Natural killer cell (primary cell): ENCODE data around the gene CBLN4. TPM values are rescaled to one million over a fixed set of nuclear protein-coding genes. Genes with fewer than 3 reads are reported as not detected.

Experiments
- ATAC-seq, 3 donors: fragments of 150-1000 bp in 2 of 3; fragments of 200-7000 bp in 1 of 3; cut with Tn5 transposase; 1 replicate in 1 of 3; 2 replicates in 2 of 3; pipeline ENCODE4 v1.10.0; 2021; ENCODE audit warnings: mild to moderate bottlenecking in 2 of 3, moderate library complexity in 2 of 3
- DNase-seq, 2 donors: peaks; one replicate each; pipeline versions ENCODE4 v3.0.0 to v3.0.0-alpha.2; 2013 to 2021; ENCODE audit warnings: mixed read lengths in 1 of 2
- H3K27ac ChIP-seq: one replicate; pipeline ENCODE4 v1.5.1; 2013; ENCODE audit warnings: mild to moderate bottlenecking, low read length
- H3K27me3 ChIP-seq: one replicate; pipeline ENCODE4 v1.6.1; 2013; ENCODE audit warnings: low read length; ENCODE audit not compliant: control insufficient read depth, insufficient read depth
- H3K36me3 ChIP-seq: one replicate; pipeline ENCODE4 v1.6.1; 2013; ENCODE audit warnings: low read length; ENCODE audit not compliant: control insufficient read depth, insufficient read depth
- H3K4me1 ChIP-seq: one replicate; pipeline ENCODE4 v1.6.1; 2013; ENCODE audit warnings: low read length; ENCODE audit not compliant: control insufficient read depth, insufficient read depth
- H3K4me3 ChIP-seq: one replicate; pipeline ENCODE4 v1.5.1; 2013; ENCODE audit warnings: low read length
- H3K9me3 ChIP-seq: one replicate; pipeline ENCODE4 v1.6.1; 2013; ENCODE audit warnings: low read length; ENCODE audit not compliant: control insufficient read depth, insufficient read depth
- H3K27ac Mint-ChIP-seq, 2 donors: one replicate each; pipeline ENCODE4 v1.8.0; 2022; ENCODE audit warnings: mild to moderate bottlenecking in 2 of 2, mixed read lengths in 2 of 2, moderate library complexity in 1 of 2
- H3K27me3 Mint-ChIP-seq, 2 donors: one replicate each; pipeline ENCODE4 v1.8.0; 2022; ENCODE audit warnings: low read depth in 2 of 2, mixed read lengths in 2 of 2
- H3K36me3 Mint-ChIP-seq: one replicate; pipeline ENCODE4 v1.8.0; 2022; ENCODE audit warnings: mixed read lengths
- H3K4me1 Mint-ChIP-seq, 2 donors: one replicate each; pipeline ENCODE4 v1.8.0; 2022; ENCODE audit warnings: mixed read lengths in 2 of 2
- H3K4me3 Mint-ChIP-seq: one replicate; pipeline ENCODE4 v1.8.0; 2022; ENCODE audit warnings: mild to moderate bottlenecking, moderate library complexity, mixed read lengths
- H3K9me3 Mint-ChIP-seq, 2 donors: one replicate each; pipeline ENCODE4 v1.8.0; 2022; ENCODE audit warnings: mixed read lengths in 2 of 2
- CTCF ChIP-seq: fragments of 200-600 bp; IDR thresholded peaks from one replicate; pipeline ENCODE4 v1.8.0; 2022; ENCODE audit warnings: antibody characterized with exemption
- WGBS: methylation state at CpG from one replicate; pipeline ENCODE4 v1.1.7; 2013; ENCODE audit warnings: missing lambda C conversion rate; ENCODE audit not compliant: insufficient coverage; 5-methylcytosine and 5-hydroxymethylcytosine counted together
- intact Hi-C: fragments of 100-400 bp; cut with micrococcal nuclease; formaldehyde crosslinking; loops from one replicate; pipeline ENCODE4 v1.14.2; 2022
- total RNA-seq, 4 donors: library from RNA; stranded (reverse); fragments of 120-200 nt in 1 of 4; gene quantifications; one replicate each; pipeline versions ENCODE4 v1.2.3 to v1.2.4, GENCODE V29; 2013 to 2022

Gene CBLN4
- total RNA-seq, 3 donors from 2014 or later (not counting 1 experiment from before 2014, with no cell fraction given), result not detected

- H3K9me3 ChIP-seq, result peaks cover 3% of the 10 kb centered on the region
- H3K36me3 Mint-ChIP-seq, result peaks cover 3% of the 10 kb centered on the region
- DNase-seq (no peak), ATAC-seq (no peak)
- intact Hi-C loops, result no loop called here
- H3K4me3 Mint-ChIP-seq, result no peak overlapping the region
- no peaks in the 10 kb centered on the region for H3K4me1 ChIP-seq
- H3K9me3 Mint-ChIP-seq, result peaks cover 4 to 5% of the 10 kb centered on the region in 2 donors
- H3K27ac ChIP-seq, result no peak overlapping the region
- no peak for TF ChIP-seq CTCF
- WGBS, result 75% methylated on average over 3 of the region's 3 CpGs
- H3K4me3 ChIP-seq, result no peak overlapping the region
- H3K27ac Mint-ChIP-seq, result no peak overlapping the region
- H3K27me3 Mint-ChIP-seq, result peaks cover 24 to 33% of the 10 kb centered on the region in 2 donors
- peaks cover 6% of the 10 kb centered on the region for H3K27me3 ChIP-seq
- H3K4me1 Mint-ChIP-seq, result no peaks in the 10 kb centered on the region
- no peaks in the 10 kb centered on the region for H3K36me3 ChIP-seq
These were observed 3.4 kb downstream of the CBLN4 start for GRCh38 chr20:56001890-56002289.

- H3K4me1 ChIP-seq, result no peaks in the 10 kb centered on the region
- 75% methylated on average over 5 of the region's 5 CpGs for WGBS
- H3K9me3 Mint-ChIP-seq, result peaks cover 4 to 5% of the 10 kb centered on the region in 2 donors
- H3K27ac Mint-ChIP-seq, result no peak overlapping the region
- H3K4me3 Mint-ChIP-seq, result no peak overlapping the region
- no peaks in the 10 kb centered on the region for H3K36me3 ChIP-seq
- no peak for TF ChIP-seq CTCF
- ATAC-seq, result no peak
- intact Hi-C loops, result no loop called here
- H3K4me1 Mint-ChIP-seq, result no peaks in the 10 kb centered on the region
- no peak overlapping the region for H3K4me3 ChIP-seq
- H3K27me3 Mint-ChIP-seq, result peaks cover 21 to 29% of the 10 kb centered on the region in 2 donors
- no peak overlapping the region for H3K27ac ChIP-seq
- H3K9me3 ChIP-seq, result peaks cover 3% of the 10 kb centered on the region
- no peaks in the 10 kb centered on the region for H3K36me3 Mint-ChIP-seq
- no peak for DNase-seq
- peaks cover 6% of the 10 kb centered on the region for H3K27me3 ChIP-seq
These were observed 4.1 kb downstream of the CBLN4 start for GRCh38 chr20:56001106-56001785.

GRCh38 chr20:55978550-55978949 is 26.8 kb downstream of the CBLN4 start:
- Mint-ChIP-seq H3K9me3 (peaks cover 4 to 6% of the 10 kb centered on the region in 2 donors), H3K4me1 (no peaks in the 10 kb centered on the region), H3K4me3 (no peak overlapping the region), H3K27me3 (no peaks in the 10 kb centered on the region), H3K27ac (no peak overlapping the region), H3K36me3 (no peaks in the 10 kb centered on the region)
- intact Hi-C loops, result no loop called here
- H3K9me3 ChIP-seq, result no peaks in the 10 kb centered on the region
- 66% methylated on average over 2 of the region's 2 CpGs for WGBS
- no peak for DNase-seq
- ATAC-seq, result no peak
- no peak overlapping the region for H3K4me3 ChIP-seq
- H3K27ac ChIP-seq, result no peak overlapping the region
- no peaks in the 10 kb centered on the region for H3K4me1 ChIP-seq
- no peaks in the 10 kb centered on the region for H3K36me3 ChIP-seq
- no peak for TF ChIP-seq CTCF
- no peaks in the 10 kb centered on the region for H3K27me3 ChIP-seq
